Measurements from ENCODE around the gene HOXA2.

DNA sequence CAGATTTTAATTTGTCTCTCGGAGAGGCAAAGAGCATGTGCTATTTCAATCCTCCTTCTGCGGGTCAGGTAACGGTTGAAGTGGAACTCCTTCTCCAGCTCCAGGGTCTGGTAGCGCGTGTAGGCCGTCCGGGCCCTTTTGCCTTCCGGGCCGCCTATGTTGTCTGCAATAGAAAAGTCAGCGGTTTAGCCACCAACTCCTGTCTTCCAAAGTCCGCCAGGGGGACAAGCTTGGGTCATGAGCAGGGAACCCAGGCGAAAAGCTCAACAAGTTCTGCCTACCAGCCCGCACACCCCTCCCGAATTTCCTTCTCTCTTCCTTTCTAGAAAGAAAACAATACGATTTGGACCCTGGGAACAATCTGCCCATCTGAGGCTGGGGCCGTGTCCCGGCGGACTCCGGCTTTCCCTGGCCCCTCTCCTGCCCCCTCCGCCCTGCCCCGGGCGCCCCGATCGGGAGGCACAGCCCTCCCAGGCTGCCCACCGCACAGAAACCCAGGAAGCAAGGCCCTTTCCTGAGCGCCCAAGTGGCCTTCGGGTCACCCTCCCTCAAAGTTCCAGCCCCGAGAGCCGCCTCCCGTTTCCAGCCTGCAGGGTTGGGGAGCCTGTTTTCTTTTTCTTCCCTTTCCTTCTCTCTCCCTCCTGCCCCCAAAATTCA, 39.6 kb upstream of the HOXA2 start:
- TF ChIP-seq, protein P1, sequence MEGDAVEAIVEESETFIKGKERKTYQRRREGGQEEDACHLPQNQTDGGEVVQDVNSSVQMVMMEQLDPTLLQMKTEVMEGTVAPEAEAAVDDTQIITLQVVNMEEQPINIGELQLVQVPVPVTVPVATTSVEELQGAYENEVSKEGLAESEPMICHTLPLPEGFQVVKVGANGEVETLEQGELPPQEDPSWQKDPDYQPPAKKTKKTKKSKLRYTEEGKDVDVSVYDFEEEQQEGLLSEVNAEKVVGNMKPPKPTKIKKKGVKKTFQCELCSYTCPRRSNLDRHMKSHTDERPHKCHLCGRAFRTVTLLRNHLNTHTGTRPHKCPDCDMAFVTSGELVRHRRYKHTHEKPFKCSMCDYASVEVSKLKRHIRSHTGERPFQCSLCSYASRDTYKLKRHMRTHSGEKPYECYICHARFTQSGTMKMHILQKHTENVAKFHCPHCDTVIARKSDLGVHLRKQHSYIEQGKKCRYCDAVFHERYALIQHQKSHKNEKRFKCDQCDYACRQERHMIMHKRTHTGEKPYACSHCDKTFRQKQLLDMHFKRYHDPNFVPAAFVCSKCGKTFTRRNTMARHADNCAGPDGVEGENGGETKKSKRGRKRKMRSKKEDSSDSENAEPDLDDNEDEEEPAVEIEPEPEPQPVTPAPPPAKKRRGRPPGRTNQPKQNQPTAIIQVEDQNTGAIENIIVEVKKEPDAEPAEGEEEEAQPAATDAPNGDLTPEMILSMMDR (IDR thresholded peaks at IDR 0.05; ENCODE audit: insufficient read depth, low read length, poor library complexity, severe bottlenecking), result no peak
- TF ChIP-seq EZH2phosphoT487 (conservative IDR thresholded peaks at IDR 0.05; ENCODE audit: low read length), result no peak

Data from SU-DHL-6 (cell line).